Stimulated activated memory B cell treated with anti-CD40 and anti-IgM and Interleukin-4, amounts not matched to agents 10 μg/mL and 1 μg/mL and 100 μg/mL, for 72 hours (primary cell): ENCODE data around the gene CMC4.

Source experiments
- ATAC-seq: fragments of 150-1000 bp; cut with Tn5 transposase; 2 replicates; pipeline ENCODE4 v1.10.0; 2021
- H3K27ac Mint-ChIP-seq: one replicate; pipeline ENCODE4 v1.8.0; 2022; ENCODE audit warnings: mild to moderate bottlenecking, mixed read lengths
- H3K27me3 Mint-ChIP-seq: one replicate; pipeline ENCODE4 v1.8.0; 2022; ENCODE audit warnings: mixed read lengths
- H3K36me3 Mint-ChIP-seq: one replicate; pipeline ENCODE4 v1.8.0; 2022; ENCODE audit warnings: mixed read lengths
- H3K4me1 Mint-ChIP-seq: one replicate; pipeline ENCODE4 v1.8.0; 2022; ENCODE audit warnings: mixed read lengths
- H3K4me3 Mint-ChIP-seq: one replicate; pipeline ENCODE4 v1.8.0; 2022; ENCODE audit warnings: mild to moderate bottlenecking, moderate library complexity, mixed read lengths
- H3K9me3 Mint-ChIP-seq: one replicate; pipeline ENCODE4 v1.8.0; 2022; ENCODE audit warnings: mixed read lengths

The CMC4 gene

GRCh38 chrX:155028129-155028528 lies 42.8 kb downstream of the CMC4 start:
- no peaks in the 10 kb centered on the region for H3K9me3 Mint-ChIP-seq
- no peaks in the 10 kb centered on the region for H3K36me3 Mint-ChIP-seq
- H3K27ac Mint-ChIP-seq = peak overlapping the region; percentile 90
- H3K4me3 Mint-ChIP-seq = peak overlapping the region; percentile 82
- peaks cover 16% of the 10 kb centered on the region for H3K4me1 Mint-ChIP-seq
- no peaks in the 10 kb centered on the region for H3K27me3 Mint-ChIP-seq
- ATAC-seq = no peak

GRCh38 chrX:155027509-155028066 lies 43.3 kb downstream of the CMC4 start:
- Mint-ChIP-seq H3K4me3 (peak overlapping the region; percentile 82), H3K9me3 (no peaks in the 10 kb centered on the region), H3K4me1 (peaks cover 16% of the 10 kb centered on the region), H3K36me3 (no peaks in the 10 kb centered on the region), H3K27me3 (no peaks in the 10 kb centered on the region), H3K27ac (peak overlapping the region; percentile 90)
- no peak for ATAC-seq

- H3K27ac Mint-ChIP-seq = peak within 1 kb of the TSS; percentile 90
- ATAC-seq = peak; percentile 97
- no peaks in the 10 kb centered on the region for H3K27me3 Mint-ChIP-seq
- peak within 1 kb of the TSS; percentile 82 for H3K4me3 Mint-ChIP-seq
- H3K36me3 Mint-ChIP-seq = no peaks in the 10 kb centered on the region
- H3K9me3 Mint-ChIP-seq = no peaks in the 10 kb centered on the region
- H3K4me1 Mint-ChIP-seq = peaks cover 16% of the 10 kb centered on the region
These were observed 44.0 kb downstream of the CMC4 start, which contains the start of gene FUNDC2 for GRCh38 chrX:155026727-155027508. Gene FUNDC2 (plus strand): TSS chrX:155026844. CDS start chrX:155026939, 95 bp downstream.

- no peak for ATAC-seq
- peaks cover 15% of the 10 kb centered on the region for H3K4me1 Mint-ChIP-seq
- H3K4me3 Mint-ChIP-seq = peak overlapping the region; percentile 82
- H3K36me3 Mint-ChIP-seq = no peaks in the 10 kb centered on the region
- no peaks in the 10 kb centered on the region for H3K9me3 Mint-ChIP-seq
- H3K27me3 Mint-ChIP-seq = no peaks in the 10 kb centered on the region
- H3K27ac Mint-ChIP-seq = peak overlapping the region; percentile 90
These were observed 44.6 kb downstream of the CMC4 start for GRCh38 chrX:155026420-155026726.

GRCh38 chrX:155023907-155024833 lies 46.8 kb downstream of the CMC4 start:
- no peak overlapping the region for H3K4me3 Mint-ChIP-seq
- no peaks in the 10 kb centered on the region for H3K27me3 Mint-ChIP-seq
- no peaks in the 10 kb centered on the region for H3K36me3 Mint-ChIP-seq
- H3K4me1 Mint-ChIP-seq = peaks cover 7% of the 10 kb centered on the region
- ATAC-seq = no peak
- H3K27ac Mint-ChIP-seq = no peak overlapping the region
- no peaks in the 10 kb centered on the region for H3K9me3 Mint-ChIP-seq

- Mint-ChIP-seq H3K4me3 (no peak within 1 kb of the TSS), H3K9me3 (no peaks in the 10 kb centered on the region), H3K4me1 (no peaks in the 10 kb centered on the region), H3K36me3 (no peaks in the 10 kb centered on the region), H3K27ac (no peak within 1 kb of the TSS), H3K27me3 (no peaks in the 10 kb centered on the region)
- ATAC-seq = no peak
These were observed 48.4 kb downstream of the CMC4 start, which contains the start of gene F8 for GRCh38 chrX:155022585-155022984. Gene F8 (minus strand): TSS chrX:155022723. CDS start chrX:155022552, 171 bp downstream.

GRCh38 chrX:155020591-155020990 lies 50.3 kb downstream of the CMC4 start:
- Mint-ChIP-seq H3K4me1 (no peaks in the 10 kb centered on the region), H3K36me3 (no peaks in the 10 kb centered on the region), H3K4me3 (no peak overlapping the region), H3K27ac (no peak overlapping the region), H3K9me3 (no peaks in the 10 kb centered on the region), H3K27me3 (no peaks in the 10 kb centered on the region)
- ATAC-seq = no peak
